Measurements from ENCODE around the gene OSBPL5. TPM values are rescaled to one million over a fixed set of nuclear protein-coding genes. Genes with fewer than 3 reads are reported as not detected.

Gene OSBPL5
- total and polyA plus RNA-seq, 9 of the 15 experiments (the other 6 are each of a cell fraction or from before 2014, with no cell fraction given), result 0.06 to 14.8 (median 3.2) TPM

GRCh38 chr11:3156661-3157311 is 8.3 kb downstream of the OSBPL5 start:
- Histone ChIP-seq H3K4me2 (ENCODE audit: insufficient read depth, low read length) (no peak overlapping the region), H3K9me3 (replicated peaks; ENCODE audit: control insufficient read depth, insufficient read depth, low read depth, low read length) (no peaks in the 10 kb centered on the region), H2AFZ (ENCODE audit: low read depth, low read length) (no peak overlapping the region), H3K4me3 (no peak overlapping the region), H3K36me3 (ENCODE audit: control insufficient read depth, insufficient read depth, low read length) (no peaks in the 10 kb centered on the region; the same call in 2 of the 3 replicates), H3K9me1 (ENCODE audit: control insufficient read depth, insufficient read depth, low read length) (peaks cover 6% of the 10 kb centered on the region), H3K9ac (ENCODE audit: insufficient read depth in 1 of 2, low read depth in 2 of 2, low read length in 2 of 2) (peak overlapping the region in 1 of 2 experiments; percentile 68; a peak in 1 of 4 replicates), H3K79me2 (ENCODE audit: control insufficient read depth, insufficient read depth, low read length) (peaks cover 18% of the 10 kb centered on the region; the same call in 2 of the 3 replicates), H4K20me1 (replicated peaks; ENCODE audit: control insufficient read depth, insufficient read depth, low read length) (peaks cover 23% of the 10 kb centered on the region), H3K27me3 (ENCODE audit: control insufficient read depth in 2 of 2, insufficient read depth in 2 of 2, low read length in 2 of 2) (no peaks in the 10 kb centered on the region), H3K27ac (ENCODE audit: extremely low read depth, low read depth, low read length) (no peak overlapping the region), H3K4me1 (replicated peaks in 1 of 2; ENCODE audit: control insufficient read depth in 2 of 2, insufficient read depth in 2 of 2, low read length in 2 of 2) (peaks cover 13 to 75% of the 10 kb centered on the region in 2 experiments; a peak in 4 of 5 replicates)
- in situ Hi-C loops (cut with MboI), result no loop called here
- FAIRE-seq, result no peak
- no peak for DNase-seq (ENCODE audit: extremely low read depth in 1 of 4, low spot score in 3 of 4)
- BruUV-seq (replicated peaks), result no TSS peak
- 80% methylated on average over 31 of the region's 31 CpGs for WGBS (ENCODE audit: insufficient coverage, low coverage, missing lambda C conversion rate)
- ATAC-seq, result no peak
- intact Hi-C loops (cut with micrococcal nuclease), result no loop called here
- ChIA-PET POLR2A (interaction anchor here (1.0 kb wide), 1 partner anchor 8 kb away, joined by 4 read pairs; the partner anchor contains the start of gene OSBPL5), CTCF (ENCODE audit: low intra/inter-chr PET ratio) (no interaction called here)
- TF ChIP-seq BCOR (IDR thresholded peaks at IDR 0.05), result 0 out of 2 replicates have a peak, but pooled peaks have one; percentile 48
- no peak for TF ChIP-seq ATF7 (IDR thresholded peaks at IDR 0.05)
- peak; percentile 8 to 39; a peak in 1 of 4 replicates for TF ChIP-seq KDM1A (IDR thresholded peaks at IDR 0.05)
- no peak for TF ChIP-seq ZFP30 (CRISPR knock-in tag; IDR thresholded peaks at IDR 0.05; ENCODE audit: borderline replicate concordance)
- no peak for TF ChIP-seq ZNF239 (CRISPR knock-in tag; IDR thresholded peaks at IDR 0.05)
- no peak for TF ChIP-seq SIN3B (IDR thresholded peaks at IDR 0.05; ENCODE audit: low read depth)
- TF ChIP-seq ZBTB33 (CRISPR knock-in tag; IDR thresholded peaks at IDR 0.05), result peak; percentile 61; the same call in 1 of the 2 replicates
